Glutamatergic neuron (in vitro differentiated cells): ENCODE data around the gene PDCD2L. TPM values are rescaled to one million over a fixed set of nuclear protein-coding genes. Genes with fewer than 3 reads are reported as not detected.
A peak's percentile ranks its signal among the peaks of the same experiment; 100 is the strongest.

Experiments used
- DNase-seq: peaks from one replicate; pipeline ENCODE4 v3.0.0; 2022
- H3K27ac Mint-ChIP-seq: one replicate; pipeline ENCODE4 v1.8.0; 2020; ENCODE audit warnings: mild to moderate bottlenecking, mixed read lengths, inconsistent platforms; ENCODE audit not compliant: unreplicated experiment
- H3K27me3 Mint-ChIP-seq: one replicate; pipeline ENCODE4 v1.8.0; 2020; ENCODE audit warnings: mild to moderate bottlenecking, moderate library complexity, mixed read lengths, inconsistent platforms; ENCODE audit not compliant: unreplicated experiment
- H3K36me3 Mint-ChIP-seq: one replicate; pipeline ENCODE4 v1.8.0; 2020; ENCODE audit warnings: mild to moderate bottlenecking, mixed read lengths, inconsistent platforms; ENCODE audit not compliant: unreplicated experiment
- H3K4me1 Mint-ChIP-seq: one replicate; pipeline ENCODE4 v1.8.0; 2020; ENCODE audit warnings: mild to moderate bottlenecking, low read depth, mixed read lengths, inconsistent platforms; ENCODE audit not compliant: unreplicated experiment
- H3K4me3 Mint-ChIP-seq: one replicate; pipeline ENCODE4 v1.8.0; 2020; ENCODE audit warnings: mild to moderate bottlenecking, mixed read lengths, inconsistent platforms; ENCODE audit not compliant: unreplicated experiment
- H3K9me3 Mint-ChIP-seq: one replicate; pipeline ENCODE4 v1.8.0; 2020; ENCODE audit warnings: mild to moderate bottlenecking, moderate library complexity, mixed read lengths, inconsistent platforms; ENCODE audit not compliant: unreplicated experiment
- long read RNA-seq: library from polyadenylated mRNA; unstranded; transcript quantifications from one replicate; pipeline ENCODE4 v2.0.0, GENCODE V29; 2020; ENCODE audit not compliant: unreplicated experiment
- total RNA-seq: library from RNA; stranded (reverse); fragmentation: NEBNext Ultra II Directional; extraction: Animal tissue kit (Norgen Biotek cat#: 25700); gene quantifications from one replicate; pipeline ENCODE4 v1.2.1, GENCODE V29; 2021; ENCODE audit not compliant: unreplicated experiment
- TF ChIP-seq, protein P1 (sequence below): fragments of 200-600 bp; sonication (generic); IDR thresholded peaks from one replicate; pipeline ENCODE4 v1.5.0; 2021; ENCODE audit not compliant: partially characterized antibody, unreplicated experiment

PDCD2L gene, protein sequence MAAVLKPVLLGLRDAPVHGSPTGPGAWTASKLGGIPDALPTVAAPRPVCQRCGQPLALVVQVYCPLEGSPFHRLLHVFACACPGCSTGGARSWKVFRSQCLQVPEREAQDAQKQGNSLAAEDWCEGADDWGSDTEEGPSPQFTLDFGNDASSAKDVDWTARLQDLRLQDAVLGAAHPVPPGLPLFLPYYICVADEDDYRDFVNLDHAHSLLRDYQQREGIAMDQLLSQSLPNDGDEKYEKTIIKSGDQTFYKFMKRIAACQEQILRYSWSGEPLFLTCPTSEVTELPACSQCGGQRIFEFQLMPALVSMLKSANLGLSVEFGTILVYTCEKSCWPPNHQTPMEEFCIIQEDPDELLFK
- total RNA-seq: 15.0 TPM
- long read RNA-seq, transcript PDCD2L-201 (7 exons, 1,171 nt): major isoform, 5 of 9 reads
- long read RNA-seq, partial matches to known transcripts: 0 of 9 reads
- long read RNA-seq, other reads (novel, unspliced or antisense): 0 of 9 reads

DNA sequence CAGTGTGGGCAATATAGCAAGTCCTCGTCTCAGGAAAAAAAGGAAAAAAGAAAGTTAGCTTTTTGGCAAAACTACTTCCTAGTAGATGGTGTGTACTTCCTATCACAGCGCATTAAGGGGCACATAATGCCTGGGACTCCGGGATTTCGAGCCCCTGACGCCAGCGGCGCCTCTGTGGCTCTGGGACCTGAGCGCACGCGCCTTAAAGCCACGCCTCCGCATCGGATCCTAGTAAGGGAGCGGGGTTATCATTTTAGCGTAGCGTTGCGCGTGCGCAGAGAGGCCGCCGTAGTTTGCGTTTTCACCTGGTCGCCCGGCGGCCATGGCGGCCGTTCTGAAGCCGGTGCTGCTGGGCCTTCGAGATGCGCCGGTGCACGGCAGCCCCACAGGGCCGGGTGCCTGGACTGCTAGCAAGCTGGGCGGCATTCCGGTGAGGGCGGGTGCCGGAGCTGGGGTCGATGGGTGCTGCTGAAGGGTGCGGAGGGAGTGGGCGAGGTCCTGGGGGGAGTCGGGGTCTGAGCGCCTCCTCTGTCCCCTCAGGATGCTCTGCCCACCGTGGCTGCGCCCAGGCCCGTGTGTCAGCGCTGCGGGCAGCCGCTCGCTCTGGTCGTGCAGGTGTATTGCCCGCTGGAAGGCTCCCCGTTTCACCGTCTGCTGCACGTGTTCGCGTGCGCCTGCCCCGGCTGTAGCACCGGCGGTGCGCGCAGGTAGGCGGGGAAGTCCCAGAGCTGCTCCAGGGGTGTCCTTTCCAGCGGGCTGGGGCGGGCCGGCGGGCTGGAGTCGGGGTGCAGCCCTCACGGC, at the start of gene PDCD2L:
Gene PDCD2L (plus strand): TSS at position 291 of the 801 bp plus-strand sequence. CDS start 32 bp downstream, at position 323.
- peak; percentile 95 for DNase-seq
- Mint-ChIP-seq H3K4me3 (peak within 1 kb of the TSS; percentile 87), H3K9me3 (peaks cover 6% of the 10 kb centered on the region), H3K27ac (no peak within 1 kb of the TSS), H3K4me1 (no peaks in the 10 kb centered on the region), H3K27me3 (no peaks in the 10 kb centered on the region), H3K36me3 (peaks cover 4% of the 10 kb centered on the region)
- TF ChIP-seq, protein P1, sequence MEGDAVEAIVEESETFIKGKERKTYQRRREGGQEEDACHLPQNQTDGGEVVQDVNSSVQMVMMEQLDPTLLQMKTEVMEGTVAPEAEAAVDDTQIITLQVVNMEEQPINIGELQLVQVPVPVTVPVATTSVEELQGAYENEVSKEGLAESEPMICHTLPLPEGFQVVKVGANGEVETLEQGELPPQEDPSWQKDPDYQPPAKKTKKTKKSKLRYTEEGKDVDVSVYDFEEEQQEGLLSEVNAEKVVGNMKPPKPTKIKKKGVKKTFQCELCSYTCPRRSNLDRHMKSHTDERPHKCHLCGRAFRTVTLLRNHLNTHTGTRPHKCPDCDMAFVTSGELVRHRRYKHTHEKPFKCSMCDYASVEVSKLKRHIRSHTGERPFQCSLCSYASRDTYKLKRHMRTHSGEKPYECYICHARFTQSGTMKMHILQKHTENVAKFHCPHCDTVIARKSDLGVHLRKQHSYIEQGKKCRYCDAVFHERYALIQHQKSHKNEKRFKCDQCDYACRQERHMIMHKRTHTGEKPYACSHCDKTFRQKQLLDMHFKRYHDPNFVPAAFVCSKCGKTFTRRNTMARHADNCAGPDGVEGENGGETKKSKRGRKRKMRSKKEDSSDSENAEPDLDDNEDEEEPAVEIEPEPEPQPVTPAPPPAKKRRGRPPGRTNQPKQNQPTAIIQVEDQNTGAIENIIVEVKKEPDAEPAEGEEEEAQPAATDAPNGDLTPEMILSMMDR: no peak

- Mint-ChIP-seq H3K27me3 (peaks cover 10% of the 10 kb centered on the region), H3K4me1 (peaks cover 4% of the 10 kb centered on the region), H3K9me3 (peaks cover 3% of the 10 kb centered on the region), H3K36me3 (peaks cover 2% of the 10 kb centered on the region), H3K4me3 (no peak overlapping the region), H3K27ac (no peak overlapping the region)
- TF ChIP-seq, protein P1: no peak
- no peak for DNase-seq
Measured at GRCh38 chr19:34355201-34355600, 49.0 kb upstream of the PDCD2L start.

- TF ChIP-seq, protein P1: no peak
- no peaks in the 10 kb centered on the region for H3K36me3 Mint-ChIP-seq
- H3K27me3 Mint-ChIP-seq: peaks cover 10% of the 10 kb centered on the region
- no peak for DNase-seq
- H3K27ac Mint-ChIP-seq: no peak overlapping the region
- peaks cover 3% of the 10 kb centered on the region for H3K9me3 Mint-ChIP-seq
- H3K4me3 Mint-ChIP-seq: no peak overlapping the region
- peaks cover 4% of the 10 kb centered on the region for H3K4me1 Mint-ChIP-seq
Measured at GRCh38 chr19:34356875-34357274, 47.3 kb upstream of the PDCD2L start.

- Mint-ChIP-seq H3K27me3 (peaks cover 10% of the 10 kb centered on the region), H3K4me3 (no peak overlapping the region), H3K27ac (no peak overlapping the region), H3K36me3 (no peaks in the 10 kb centered on the region), H3K9me3 (peaks cover 3% of the 10 kb centered on the region), H3K4me1 (peaks cover 4% of the 10 kb centered on the region)
- DNase-seq: no peak
- TF ChIP-seq, protein P1: no peak
Measured at GRCh38 chr19:34357431-34357830, 46.8 kb upstream of the PDCD2L start.
